Body of pancreas (tissue), 4 donors: ENCODE data around the gene PTGES.

Source experiments
- POLR2A ChIP-seq, 3 donors: fragments of 450-650 bp; IDR thresholded peaks; one replicate each; pipeline ENCODE4 v1.6.1; 2016; ENCODE audit warnings: antibody characterized with exemption in 3 of 3, mild to moderate bottlenecking in 2 of 3
- TF ChIP-seq, protein P1 (sequence below), 7 experiments: fragments of 450-650 bp in 4 of 7; fragments of 200-600 bp in 3 of 7; sonication (generic) in 3 of 7; IDR thresholded peaks; one replicate each; pipeline ENCODE4 v1.5.1; 2016 to 2019; ENCODE audit warnings: antibody characterized with exemption in 7 of 7

DNA sequence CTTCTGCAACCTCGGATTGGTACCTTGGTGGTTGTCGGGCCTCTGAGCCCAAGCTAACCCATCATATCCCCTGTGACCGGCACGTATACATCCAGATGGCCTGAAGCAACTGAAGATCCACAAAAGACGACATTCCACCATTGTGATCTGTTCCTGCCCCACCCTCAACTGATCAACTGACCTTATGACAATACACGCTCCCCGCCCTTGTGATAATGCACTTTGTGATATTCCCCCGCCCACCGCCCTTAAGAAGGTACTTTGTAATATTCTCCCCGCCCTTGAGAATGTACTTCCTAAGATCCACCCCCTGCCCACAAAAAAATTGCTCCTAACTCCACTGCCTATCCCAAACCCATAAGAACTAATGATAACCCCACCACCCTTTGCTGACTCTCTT lies 33.6 kb upstream of the PTGES start:
- TF ChIP-seq, protein P1, sequence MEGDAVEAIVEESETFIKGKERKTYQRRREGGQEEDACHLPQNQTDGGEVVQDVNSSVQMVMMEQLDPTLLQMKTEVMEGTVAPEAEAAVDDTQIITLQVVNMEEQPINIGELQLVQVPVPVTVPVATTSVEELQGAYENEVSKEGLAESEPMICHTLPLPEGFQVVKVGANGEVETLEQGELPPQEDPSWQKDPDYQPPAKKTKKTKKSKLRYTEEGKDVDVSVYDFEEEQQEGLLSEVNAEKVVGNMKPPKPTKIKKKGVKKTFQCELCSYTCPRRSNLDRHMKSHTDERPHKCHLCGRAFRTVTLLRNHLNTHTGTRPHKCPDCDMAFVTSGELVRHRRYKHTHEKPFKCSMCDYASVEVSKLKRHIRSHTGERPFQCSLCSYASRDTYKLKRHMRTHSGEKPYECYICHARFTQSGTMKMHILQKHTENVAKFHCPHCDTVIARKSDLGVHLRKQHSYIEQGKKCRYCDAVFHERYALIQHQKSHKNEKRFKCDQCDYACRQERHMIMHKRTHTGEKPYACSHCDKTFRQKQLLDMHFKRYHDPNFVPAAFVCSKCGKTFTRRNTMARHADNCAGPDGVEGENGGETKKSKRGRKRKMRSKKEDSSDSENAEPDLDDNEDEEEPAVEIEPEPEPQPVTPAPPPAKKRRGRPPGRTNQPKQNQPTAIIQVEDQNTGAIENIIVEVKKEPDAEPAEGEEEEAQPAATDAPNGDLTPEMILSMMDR (IDR thresholded peaks at IDR 0.05): no peak
- no peak for TF ChIP-seq POLR2A (IDR thresholded peaks at IDR 0.05)
